ENCODE measurements around the gene ZBTB11.
"Not testable (repeated sequence)": the region's sequence is repeated elsewhere in the genome, so short reads cannot be mapped to it uniquely, and the experiment has no call there.

Gene ZBTB11

GRCh38 chr3:101619734-101620133 lies 57.2 kb downstream of the ZBTB11 start:
- Histone ChIP-seq H3K4me1 (no peaks in the 10 kb centered on the region), H3K27ac (no peak overlapping the region), H4K20me1 (no peaks in the 10 kb centered on the region), H3K27me3 (no peaks in the 10 kb centered on the region), H3K9ac (no peak overlapping the region), H3K36me3 (no peaks in the 10 kb centered on the region), H3K4me3 (no peak overlapping the region), H3K4me2 (no peak overlapping the region), H3K9me3 (replicated peaks in 1 of 11) (peaks cover 6 to 17% (median 10%) of the 10 kb centered on the region in 11 experiments)
- TF ChIP-seq Cebpa-rat (IDR thresholded peaks at IDR 0.05) = no peak

GRCh38 chr3:101618726-101619125 lies 58.2 kb downstream of the ZBTB11 start:
- Histone ChIP-seq H3K9me3 (replicated peaks in 1 of 11) (peaks cover 0 to 10% (median under 1%) of the 10 kb centered on the region in 11 experiments; a peak in 6 of 22 replicates), H3K27me3 (no peaks in the 10 kb centered on the region), H3K9ac (no peak overlapping the region), H3K27ac (no peak overlapping the region), H3K4me1 (no peaks in the 10 kb centered on the region), H3K36me3 (no peaks in the 10 kb centered on the region), H4K20me1 (no peaks in the 10 kb centered on the region), H3K4me2 (no peak overlapping the region), H3K4me3 (no peak overlapping the region)
- TF ChIP-seq Cebpa-rat (IDR thresholded peaks at IDR 0.05) = no peak

GRCh38 chr3:101617478-101617877 lies 59.5 kb downstream of the ZBTB11 start:
- Histone ChIP-seq H3K4me1 (no peaks in the 10 kb centered on the region), H3K9me3 (replicated peaks in 1 of 11) (peaks cover 0 to 10% (median 0%) of the 10 kb centered on the region in 11 experiments; a peak in 5 of 22 replicates), H3K4me3 (no peak overlapping the region), H3K36me3 (no peaks in the 10 kb centered on the region), H4K20me1 (no peaks in the 10 kb centered on the region), H3K27ac (no peak overlapping the region), H3K27me3 (no peaks in the 10 kb centered on the region), H3K4me2 (no peak overlapping the region), H3K9ac (no peak overlapping the region)
- TF ChIP-seq Cebpa-rat (IDR thresholded peaks at IDR 0.05) = no peak

GRCh38 chr3:101615525-101615924 lies 61.4 kb downstream of the ZBTB11 start:
- no peak overlapping the region for H3K4me2 ChIP-seq
- H4K20me1 ChIP-seq = no peaks in the 10 kb centered on the region
- H3K9ac ChIP-seq = no peak overlapping the region
- H3K27ac ChIP-seq = no peak overlapping the region
- H3K4me1 ChIP-seq = no peaks in the 10 kb centered on the region
- no peak overlapping the region for H3K4me3 ChIP-seq
- no peaks in the 10 kb centered on the region for H3K36me3 ChIP-seq
- H3K27me3 ChIP-seq = no peaks in the 10 kb centered on the region
- TF ChIP-seq Cebpa-rat (IDR thresholded peaks at IDR 0.05) = no peak
- peaks cover 0 to 10% (median 0%) of the 10 kb centered on the region in 11 experiments; a peak in 5 of 22 replicates for H3K9me3 ChIP-seq (replicated peaks in 1 of 11)

- not testable (repeated sequence) for H3K4me1 ChIP-seq; H3K4me3 ChIP-seq; H4K20me1 ChIP-seq; H3K27ac ChIP-seq; H3K9ac ChIP-seq; H3K36me3 ChIP-seq; H3K9me3 ChIP-seq (replicated peaks in 1 of 11); H3K27me3 ChIP-seq; H3K4me2 ChIP-seq
These were observed 63.9 kb downstream of the ZBTB11 start for GRCh38 chr3:101613014-101613413.

GRCh38 chr3:101611023-101611422 lies 65.9 kb downstream of the ZBTB11 start:
- no peak for TF ChIP-seq Cebpa-rat (IDR thresholded peaks at IDR 0.05)
- H3K4me2 ChIP-seq = no peak overlapping the region
- H3K27ac ChIP-seq = no peak overlapping the region
- H3K9me3 ChIP-seq (replicated peaks in 1 of 11) = no peaks in the 10 kb centered on the region
- H3K36me3 ChIP-seq = no peaks in the 10 kb centered on the region
- H3K4me1 ChIP-seq = no peaks in the 10 kb centered on the region
- no peaks in the 10 kb centered on the region for H4K20me1 ChIP-seq
- no peak overlapping the region for H3K4me3 ChIP-seq
- H3K27me3 ChIP-seq = no peaks in the 10 kb centered on the region
- H3K9ac ChIP-seq = no peak overlapping the region

- not testable (repeated sequence) for H3K27me3 ChIP-seq, H3K4me1 ChIP-seq, H3K4me3 ChIP-seq, H3K9ac ChIP-seq, H4K20me1 ChIP-seq, H3K4me2 ChIP-seq, H3K27ac ChIP-seq
- H3K36me3 ChIP-seq = peaks cover 0 to 12% (median 8%) of the 10 kb centered on the region in 11 experiments; a peak in 10 of 22 replicates
- peaks cover 0 to 17% (median 6%) of the 10 kb centered on the region in 11 experiments; a peak in 9 of 22 replicates for H3K9me3 ChIP-seq (replicated peaks in 1 of 11)
These were observed 71.5 kb downstream of the ZBTB11 start for GRCh38 chr3:101605398-101605797.

- no peaks in the 10 kb centered on the region; a peak in 1 of 22 replicates for H4K20me1 ChIP-seq
- no peak overlapping the region for H3K4me3 ChIP-seq
These were observed 73.7 kb downstream of the ZBTB11 start for GRCh38 chr3:101603184-101603583.

GRCh38 chr3:101602731-101603130 lies 74.2 kb downstream of the ZBTB11 start:
- H3K4me1 ChIP-seq = no peaks in the 10 kb centered on the region
- H3K9me3 ChIP-seq (replicated peaks in 1 of 11) = peaks cover 0 to 17% (median 6%) of the 10 kb centered on the region in 11 experiments; a peak in 9 of 22 replicates
- TF ChIP-seq Cebpa-rat (IDR thresholded peaks at IDR 0.05) = no peak
- no peak overlapping the region for H3K4me3 ChIP-seq
- peaks cover 4 to 27% (median 13%) of the 10 kb centered on the region in 11 experiments; a peak in 16 of 22 replicates for H3K36me3 ChIP-seq
- no peaks in the 10 kb centered on the region; a peak in 1 of 22 replicates for H4K20me1 ChIP-seq
- no peak overlapping the region for H3K4me2 ChIP-seq
- H3K27ac ChIP-seq = no peak overlapping the region
- no peak overlapping the region for H3K9ac ChIP-seq
- no peaks in the 10 kb centered on the region for H3K27me3 ChIP-seq

More at GRCh38 chr3:101603184-101603583, 73.7 kb downstream of the ZBTB11 start:
- H3K36me3 ChIP-seq = peaks cover 4 to 22% (median 13%) of the 10 kb centered on the region in 11 experiments; a peak in 14 of 22 replicates
- H3K4me2 ChIP-seq = no peak overlapping the region
- peaks cover 0 to 17% (median 6%) of the 10 kb centered on the region in 11 experiments; a peak in 9 of 22 replicates for H3K9me3 ChIP-seq (replicated peaks in 1 of 11)
- H3K4me1 ChIP-seq = no peaks in the 10 kb centered on the region
- TF ChIP-seq Cebpa-rat (IDR thresholded peaks at IDR 0.05) = no peak
- H3K27ac ChIP-seq = no peak overlapping the region
- H3K9ac ChIP-seq = no peak overlapping the region
- no peaks in the 10 kb centered on the region for H3K27me3 ChIP-seq
